DND-41 (cell line): ENCODE results near the gene TFR2.

Experiments
- EZH2 ChIP-seq: IDR thresholded peaks from 3 replicates; pipeline ENCODE4 v1.6.1; 2012; ENCODE audit warnings: borderline replicate concordance, low read depth, mild to moderate bottlenecking, moderate library complexity, low read length, inconsistent platforms; ENCODE audit not compliant: severe bottlenecking
- TF ChIP-seq, protein P1 (sequence below): IDR thresholded peaks from 2 replicates; pipeline ENCODE4 v1.5.1; 2012; ENCODE audit warnings: borderline replicate concordance, low read length, moderate library complexity, mild to moderate bottlenecking; ENCODE audit not compliant: poor library complexity, severe bottlenecking; ENCODE audit errors: extremely low read depth

DNA sequence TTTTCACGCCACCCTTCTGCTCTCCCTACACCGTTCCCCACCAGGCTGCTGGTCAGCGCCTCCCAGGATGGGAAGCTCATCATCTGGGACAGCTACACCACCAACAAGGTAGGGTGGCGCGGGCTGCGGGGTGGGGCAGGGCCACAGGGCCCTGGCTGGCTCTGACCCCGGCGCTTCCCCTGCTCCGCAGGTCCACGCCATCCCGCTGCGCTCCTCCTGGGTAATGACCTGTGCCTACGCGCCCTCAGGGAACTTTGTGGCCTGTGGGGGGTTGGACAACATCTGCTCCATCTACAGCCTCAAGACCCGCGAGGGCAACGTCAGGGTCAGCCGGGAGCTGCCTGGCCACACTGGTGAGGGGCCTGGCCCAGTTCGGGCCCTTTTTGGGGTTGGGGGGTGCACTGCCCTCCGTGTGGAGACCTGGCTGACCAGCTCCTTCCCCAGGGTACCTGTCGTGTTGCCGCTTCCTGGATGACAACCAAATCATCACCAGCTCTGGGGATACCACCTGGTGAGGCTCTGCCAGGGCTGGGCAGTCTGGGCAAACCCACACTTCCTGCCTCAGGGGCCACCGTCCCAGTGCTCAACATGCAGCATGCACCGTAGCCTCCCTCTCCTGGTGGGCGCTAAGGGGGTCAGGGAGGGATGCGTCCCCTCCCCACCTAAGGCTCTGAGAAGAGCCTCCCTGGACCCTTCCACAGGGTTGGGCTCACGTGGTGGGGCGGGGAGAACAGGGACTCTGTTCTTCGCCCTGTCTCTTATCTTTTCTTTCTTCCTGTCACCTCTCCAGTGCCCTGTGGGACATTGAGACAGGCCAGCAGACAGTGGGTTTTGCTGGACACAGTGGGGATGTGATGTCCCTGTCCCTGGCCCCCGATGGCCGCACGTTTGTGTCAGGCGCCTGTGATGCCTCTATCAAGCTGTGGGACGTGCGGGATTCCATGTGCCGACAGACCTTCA is 36.2 kb upstream of the TFR2 start:
- TF ChIP-seq, protein P1, sequence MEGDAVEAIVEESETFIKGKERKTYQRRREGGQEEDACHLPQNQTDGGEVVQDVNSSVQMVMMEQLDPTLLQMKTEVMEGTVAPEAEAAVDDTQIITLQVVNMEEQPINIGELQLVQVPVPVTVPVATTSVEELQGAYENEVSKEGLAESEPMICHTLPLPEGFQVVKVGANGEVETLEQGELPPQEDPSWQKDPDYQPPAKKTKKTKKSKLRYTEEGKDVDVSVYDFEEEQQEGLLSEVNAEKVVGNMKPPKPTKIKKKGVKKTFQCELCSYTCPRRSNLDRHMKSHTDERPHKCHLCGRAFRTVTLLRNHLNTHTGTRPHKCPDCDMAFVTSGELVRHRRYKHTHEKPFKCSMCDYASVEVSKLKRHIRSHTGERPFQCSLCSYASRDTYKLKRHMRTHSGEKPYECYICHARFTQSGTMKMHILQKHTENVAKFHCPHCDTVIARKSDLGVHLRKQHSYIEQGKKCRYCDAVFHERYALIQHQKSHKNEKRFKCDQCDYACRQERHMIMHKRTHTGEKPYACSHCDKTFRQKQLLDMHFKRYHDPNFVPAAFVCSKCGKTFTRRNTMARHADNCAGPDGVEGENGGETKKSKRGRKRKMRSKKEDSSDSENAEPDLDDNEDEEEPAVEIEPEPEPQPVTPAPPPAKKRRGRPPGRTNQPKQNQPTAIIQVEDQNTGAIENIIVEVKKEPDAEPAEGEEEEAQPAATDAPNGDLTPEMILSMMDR, result no peak
- TF ChIP-seq EZH2, result no peak
